ENCODE data around the gene CIROP. TPM values are rescaled to one million over a fixed set of nuclear protein-coding genes. Genes with fewer than 3 reads are reported as not detected.

Gene CIROP
- polyA plus RNA-seq, 1 experiment: 0.07 TPM

DNA sequence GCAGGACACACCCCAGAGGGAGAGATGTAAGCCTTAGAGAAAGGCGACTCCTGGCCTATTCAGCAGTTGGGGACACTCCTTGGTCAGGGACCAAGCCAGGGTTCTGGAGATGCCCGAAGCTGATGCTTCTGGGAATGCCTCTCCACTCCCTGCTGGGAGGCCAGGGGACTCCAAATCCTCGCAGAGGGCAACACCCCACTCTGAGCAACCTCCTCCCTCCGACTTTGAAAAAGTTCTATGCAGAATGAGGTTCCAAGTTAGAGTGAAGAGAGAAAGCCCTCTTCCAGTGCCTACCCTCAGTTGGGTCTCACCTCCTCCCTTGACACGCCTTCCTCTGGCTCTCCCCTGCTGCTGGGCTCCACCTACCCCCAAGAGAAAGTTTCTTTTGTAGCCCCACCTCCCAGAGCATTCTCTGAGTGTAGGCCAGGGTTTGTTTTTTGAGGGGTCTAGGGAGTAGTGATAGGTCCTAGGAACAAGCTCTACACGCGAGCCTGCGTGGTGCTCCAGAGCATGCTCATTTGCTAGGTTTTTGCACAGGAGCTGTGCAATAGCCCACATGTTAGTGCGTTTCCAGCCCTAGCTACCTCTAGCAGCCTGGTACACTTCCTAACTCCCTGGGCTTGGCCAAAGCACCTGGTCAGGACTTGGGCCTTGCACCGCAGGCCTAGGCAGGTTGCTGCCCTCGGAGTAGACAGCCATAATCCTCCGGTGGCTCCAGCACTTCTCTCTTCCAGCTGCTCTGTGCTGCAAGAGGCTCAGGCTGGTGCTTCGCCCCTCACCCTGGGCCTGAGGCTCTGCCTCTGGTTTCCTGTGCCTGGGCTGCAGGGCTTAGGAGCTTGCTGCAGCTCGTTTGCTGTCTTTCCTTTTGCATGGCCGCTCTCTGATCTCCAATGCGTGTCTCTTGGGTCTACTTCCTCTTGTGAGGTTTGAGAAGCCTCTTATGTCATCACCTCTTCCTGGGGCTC, 14.9 kb upstream of the CIROP start:
- ChIA-PET CTCF (interaction anchor here (0.6 to 13.3 kb wide), 10 partner anchors 9 to 202 kb away, joined by 3 to 818 read pairs (median 8); partner anchors contain the start of genes PABPN1 and SLC7A8), POLR2A (interaction anchor here (1.7 kb wide), 1 partner anchor 25 kb away, joined by 6 read pairs; the partner anchor contains the start of genes ACIN1 and C14orf119)

GRCh38 chr14:23118506-23119362, 13.9 kb upstream of the CIROP start, which contains the start of gene CEBPE:
TSS of gene CEBPE (minus strand) at chr14:23119255. CDS start at chr14:23119091, 164 bp downstream.
- Histone ChIP-seq H3K27ac (ENCODE audit: low read depth, low read length) (no peak within 1 kb of the TSS), H3K4me3 (ENCODE audit: low read depth, low read length) (no peak within 1 kb of the TSS), H3K27me3 (ENCODE audit: control insufficient read depth, insufficient read depth, low read length) (peaks cover 3% of the 10 kb centered on the region), H3K9me3 (ENCODE audit: control insufficient read depth, insufficient read depth, low read length) (peaks cover 3% of the 10 kb centered on the region; the same call in 1 of the 2 replicates)
- no peak for TF ChIP-seq CTCF (IDR thresholded peaks at IDR 0.05; ENCODE audit: low read depth, low read length)
- ChIA-PET CTCF (interaction anchor here (0.6 to 13.3 kb wide), 4 partner anchors 50 to 167 kb away, joined by 3 to 818 read pairs (median 4); partner anchors contain the start of gene SLC7A8), POLR2A (no interaction called here)
- DNase-seq (ENCODE audit: low read depth, low spot score): no peak

More for the DNA sequence above, 14.9 kb upstream of the CIROP start:
- H3K9me3 ChIP-seq (ENCODE audit: control insufficient read depth, insufficient read depth, low read length): peaks cover 3% of the 10 kb centered on the region; the same call in 1 of the 2 replicates
- DNase-seq (ENCODE audit: low read depth, low spot score): no peak
- H3K27me3 ChIP-seq (ENCODE audit: control insufficient read depth, insufficient read depth, low read length): peaks cover 3% of the 10 kb centered on the region
- no peak overlapping the region for H3K4me3 ChIP-seq (ENCODE audit: low read depth, low read length)
- TF ChIP-seq CTCF (IDR thresholded peaks at IDR 0.05; ENCODE audit: low read depth, low read length): no peak
- no peak overlapping the region for H3K27ac ChIP-seq (ENCODE audit: low read depth, low read length)

DNA sequence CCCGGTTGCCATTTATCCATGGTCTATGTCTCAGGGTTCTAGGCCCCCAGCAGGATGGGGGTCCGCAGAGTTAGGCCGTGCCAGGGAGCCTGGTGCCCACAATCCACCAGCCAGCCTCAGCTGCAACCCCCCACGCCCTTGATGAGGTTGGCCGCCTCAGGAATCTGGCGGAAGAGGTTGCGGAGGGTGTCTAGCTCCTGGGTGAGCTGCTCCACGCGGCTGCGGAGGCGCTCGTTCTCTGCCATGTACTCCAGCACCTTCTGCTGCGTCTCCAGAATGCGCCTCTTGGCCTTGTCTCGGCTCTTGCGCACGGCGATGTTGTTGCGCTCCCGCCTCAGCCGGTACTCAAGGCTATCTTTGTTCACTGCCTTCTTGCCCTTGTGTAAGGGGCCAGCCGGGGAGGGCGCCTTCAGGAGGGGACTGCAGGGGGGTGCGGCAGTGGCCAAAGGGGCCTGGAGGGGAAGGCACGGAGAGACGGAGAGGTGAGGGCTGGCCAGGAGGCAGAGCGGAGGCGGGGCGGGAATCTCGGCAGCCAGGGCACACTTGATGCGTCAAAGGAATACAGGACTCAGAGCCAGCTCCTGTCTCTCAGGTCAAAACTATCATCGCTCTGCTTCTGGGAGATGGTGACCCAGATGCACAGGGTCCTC, 12.7 kb upstream of the CIROP start:
- no peak for TF ChIP-seq CTCF (IDR thresholded peaks at IDR 0.05; ENCODE audit: low read depth, low read length)
- CTCF ChIA-PET: interaction anchor here (0.6 to 13.3 kb wide), 2 partner anchors 63 to 152 kb away, joined by 4 to 818 read pairs; partner anchors contain the start of gene SLC7A8
- H3K27ac ChIP-seq (ENCODE audit: low read depth, low read length): no peak overlapping the region
- peaks cover 3% of the 10 kb centered on the region; the same call in 1 of the 2 replicates for H3K9me3 ChIP-seq (ENCODE audit: control insufficient read depth, insufficient read depth, low read length)
- no peaks in the 10 kb centered on the region for H3K27me3 ChIP-seq (ENCODE audit: control insufficient read depth, insufficient read depth, low read length)
- POLR2A ChIA-PET: interaction anchor here (0.9 kb wide), 1 partner anchor 73 kb away, joined by 3 read pairs; no protein-coding TSS in a partner anchor
- DNase-seq (ENCODE audit: low read depth, low spot score): no peak
- no peak overlapping the region for H3K4me3 ChIP-seq (ENCODE audit: low read depth, low read length)

DNA sequence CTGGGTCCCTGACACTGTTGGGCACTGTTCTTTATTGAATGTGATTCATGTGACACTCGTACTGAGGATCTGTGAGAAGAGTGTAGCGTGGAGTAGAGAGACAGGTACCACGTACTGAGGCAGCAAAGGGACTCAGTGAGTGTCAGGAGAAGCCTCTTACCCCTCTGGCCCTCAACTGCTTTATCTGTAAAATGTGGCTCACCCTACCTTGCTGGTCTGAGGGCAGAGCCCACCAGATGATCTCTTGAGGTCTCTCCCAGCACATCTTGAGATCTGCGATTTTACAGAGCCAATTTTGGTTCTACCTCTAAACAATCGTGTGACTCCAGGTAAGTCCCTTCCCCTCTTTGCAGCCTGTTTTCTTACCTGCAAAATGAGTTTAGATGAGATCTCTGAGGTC, 11.1 kb upstream of the CIROP start:
- ChIA-PET POLR2A (interaction anchor here (1.0 kb wide), 1 partner anchor 20 kb away, joined by 4 read pairs; the partner anchor contains the start of genes ACIN1 and C14orf119), CTCF (interaction anchor here (0.8 to 13.3 kb wide), 5 partner anchors 21 to 185 kb away, joined by 3 to 818 read pairs (median 4); partner anchors contain the start of genes ACIN1 and SLC7A8)

More for the DNA sequence above, 11.1 kb upstream of the CIROP start:
- Histone ChIP-seq H3K27ac (ENCODE audit: low read depth, low read length) (peak overlapping the region; percentile 21), H3K27me3 (ENCODE audit: control insufficient read depth, insufficient read depth, low read length) (no peaks in the 10 kb centered on the region), H3K4me3 (ENCODE audit: low read depth, low read length) (no peak overlapping the region), H3K9me3 (ENCODE audit: control insufficient read depth, insufficient read depth, low read length) (peaks cover 3% of the 10 kb centered on the region; the same call in 1 of the 2 replicates)
- no peak for DNase-seq (ENCODE audit: low read depth, low spot score)
- TF ChIP-seq CTCF (IDR thresholded peaks at IDR 0.05; ENCODE audit: low read depth, low read length): no peak

Data from AG04450 (cell line).